ENCODE results near the gene SIX5.
A peak's percentile ranks its signal among the peaks of the same experiment; 100 is the strongest.

The SIX5 gene

DNA sequence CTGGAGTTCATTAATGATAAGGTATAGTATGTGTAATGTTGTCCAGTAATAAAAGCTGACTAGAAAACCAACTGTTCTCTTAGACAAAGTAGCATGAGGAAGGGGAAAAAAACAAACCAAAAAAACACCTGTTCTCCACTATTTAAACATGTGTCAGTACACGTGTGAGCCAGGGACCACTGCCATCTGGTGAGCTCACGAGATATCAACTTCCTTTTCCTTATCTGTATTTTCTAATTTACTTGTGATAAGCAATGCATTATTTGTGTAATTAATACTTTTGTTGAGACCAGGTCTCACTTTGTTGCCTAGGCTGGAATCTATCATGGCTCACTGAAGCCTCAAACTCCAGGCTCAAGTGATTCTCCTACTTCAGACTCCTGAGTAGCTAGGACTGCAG lies 4.3 kb upstream of the SIX5 start:
- DNase-seq (ENCODE audit: low read depth, low spot score): no peak

DNA sequence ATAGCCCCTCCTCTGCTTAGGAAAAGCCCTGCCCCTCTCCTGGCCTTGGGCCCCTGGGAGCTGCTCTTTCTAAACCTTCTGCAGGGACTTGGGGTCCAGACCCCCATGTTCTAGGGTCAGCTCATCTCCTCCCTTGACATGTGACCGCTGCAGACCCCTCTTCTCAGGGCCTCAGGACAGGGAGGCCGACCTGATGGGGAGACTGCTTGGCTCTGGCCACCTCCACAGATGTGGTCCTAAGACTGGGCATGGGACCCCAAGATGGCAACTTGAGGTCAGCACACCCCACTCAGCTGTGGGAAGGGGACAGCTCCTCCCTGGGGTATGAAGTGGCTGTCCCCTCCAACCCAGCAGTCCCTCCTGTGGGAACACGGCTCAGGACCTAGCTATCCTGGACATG lies 3.9 kb upstream of the SIX5 start:
- no peak for DNase-seq (ENCODE audit: low read depth, low spot score)

DNA sequence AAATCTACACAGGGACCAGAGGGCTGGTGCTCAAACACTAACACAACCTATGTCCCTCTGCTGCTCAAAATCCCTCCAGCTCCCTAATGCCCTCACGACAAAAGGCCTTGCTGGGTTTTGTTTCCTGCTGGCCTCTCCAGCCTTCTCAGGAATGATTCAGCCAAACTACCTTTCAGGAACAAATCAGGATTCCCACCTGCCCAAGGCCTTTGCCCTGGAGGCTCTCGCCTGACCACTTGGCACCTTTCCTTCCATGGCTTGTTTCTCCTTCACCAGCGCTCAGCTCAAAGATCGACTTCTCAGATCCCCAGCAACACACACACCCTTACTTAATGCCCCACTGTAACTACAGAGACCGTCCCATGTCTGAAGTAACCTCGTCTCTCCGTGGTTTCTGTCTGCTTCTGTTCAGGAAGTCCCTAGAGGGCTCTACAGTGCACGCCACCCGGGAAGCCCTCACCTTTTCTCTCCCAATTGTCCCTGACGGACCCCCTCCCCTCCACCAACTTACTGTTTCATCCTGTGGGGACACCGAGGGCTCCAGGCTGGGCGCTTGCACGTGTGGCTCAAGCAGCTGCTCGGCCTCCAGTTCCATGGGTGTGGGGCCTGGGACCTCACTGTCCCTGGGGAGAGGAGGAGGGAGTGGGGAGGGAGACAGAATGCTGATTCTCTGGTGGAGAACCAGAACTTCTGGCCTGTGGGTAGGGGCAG lies 3.2 kb upstream of the SIX5 start:
- no peak for DNase-seq (ENCODE audit: low read depth, low spot score)

DNA sequence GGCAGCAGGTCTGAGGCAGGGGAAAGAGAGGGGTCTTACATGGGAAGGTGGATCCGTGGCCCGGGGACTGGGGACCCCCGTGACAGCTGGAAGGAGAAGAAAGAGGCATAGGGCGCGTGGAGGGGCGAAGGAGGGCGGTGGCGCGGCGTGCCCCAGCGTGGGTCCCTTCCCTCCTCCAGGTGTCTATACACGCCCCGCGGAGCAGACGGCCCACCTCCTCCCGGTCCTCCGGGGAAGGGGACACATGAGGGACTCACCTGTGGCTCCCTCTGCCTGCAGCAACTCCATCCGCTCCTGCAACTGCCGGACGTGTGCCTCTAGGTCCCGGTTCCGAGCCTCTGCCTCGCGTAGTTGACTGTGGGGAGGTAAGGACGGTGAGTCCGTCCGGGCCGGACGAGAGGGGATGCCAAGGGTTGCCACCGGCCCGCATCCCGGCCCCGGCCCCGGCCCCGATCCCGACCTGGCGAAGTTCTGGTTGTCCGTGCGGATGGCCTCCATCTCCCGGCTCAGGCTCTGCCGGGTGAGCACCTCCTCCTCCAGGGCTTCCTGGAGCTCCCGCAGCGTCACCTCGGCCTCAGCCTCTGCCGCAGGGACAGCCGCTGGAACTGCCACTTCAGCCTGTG lies 2.4 kb upstream of the SIX5 start:
- no peak for DNase-seq (ENCODE audit: low read depth, low spot score)

DNA sequence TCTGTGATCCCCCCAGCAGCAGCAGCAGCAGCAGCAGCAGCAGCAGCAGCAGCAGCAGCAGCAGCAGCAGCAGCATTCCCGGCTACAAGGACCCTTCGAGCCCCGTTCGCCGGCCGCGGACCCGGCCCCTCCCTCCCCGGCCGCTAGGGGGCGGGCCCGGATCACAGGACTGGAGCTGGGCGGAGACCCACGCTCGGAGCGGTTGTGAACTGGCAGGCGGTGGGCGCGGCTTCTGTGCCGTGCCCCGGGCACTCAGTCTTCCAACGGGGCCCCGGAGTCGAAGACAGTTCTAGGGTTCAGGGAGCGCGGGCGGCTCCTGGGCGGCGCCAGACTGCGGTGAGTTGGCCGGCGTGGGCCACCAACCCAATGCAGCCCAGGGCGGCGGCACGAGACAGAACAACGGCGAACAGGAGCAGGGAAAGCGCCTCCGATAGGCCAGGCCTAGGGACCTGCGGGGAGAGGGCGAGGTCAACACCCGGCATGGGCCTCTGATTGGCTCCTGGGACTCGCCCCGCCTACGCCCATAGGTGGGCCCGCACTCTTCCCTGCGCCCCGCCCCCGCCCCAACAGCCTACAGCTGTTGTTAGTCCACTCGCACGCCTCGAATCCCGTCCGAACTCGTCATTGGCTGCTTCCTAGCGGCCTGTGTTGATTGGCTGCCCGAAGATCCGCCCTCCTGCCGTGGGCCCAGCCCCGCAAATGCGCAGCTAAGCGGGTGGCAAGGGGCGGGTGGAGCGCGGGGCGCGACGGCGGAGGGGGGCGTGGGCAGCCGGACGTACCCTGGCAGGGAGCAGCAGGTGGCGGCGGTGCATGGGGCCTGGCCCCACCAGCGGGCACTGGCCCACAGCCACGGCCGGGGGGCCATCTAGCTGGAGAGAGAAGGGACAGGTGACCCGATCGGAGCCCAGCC lies 1.4 kb upstream of the SIX5 start:
- DNase-seq (ENCODE audit: low read depth, low spot score): peak; percentile 82

DNA sequence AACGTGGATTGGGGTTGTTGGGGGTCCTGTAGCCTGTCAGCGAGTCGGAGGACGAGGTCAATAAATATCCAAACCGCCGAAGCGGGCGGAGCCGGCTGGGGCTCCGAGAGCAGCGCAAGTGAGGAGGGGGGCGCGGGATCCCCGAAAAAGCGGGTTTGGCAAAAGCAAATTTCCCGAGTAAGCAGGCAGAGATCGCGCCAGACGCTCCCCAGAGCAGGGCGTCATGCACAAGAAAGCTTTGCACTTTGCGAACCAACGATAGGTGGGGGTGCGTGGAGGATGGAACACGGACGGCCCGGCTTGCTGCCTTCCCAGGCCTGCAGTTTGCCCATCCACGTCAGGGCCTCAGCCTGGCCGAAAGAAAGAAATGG lies 754 bp upstream of the SIX5 start:
- no peak for DNase-seq (ENCODE audit: low read depth, low spot score)

DNA sequence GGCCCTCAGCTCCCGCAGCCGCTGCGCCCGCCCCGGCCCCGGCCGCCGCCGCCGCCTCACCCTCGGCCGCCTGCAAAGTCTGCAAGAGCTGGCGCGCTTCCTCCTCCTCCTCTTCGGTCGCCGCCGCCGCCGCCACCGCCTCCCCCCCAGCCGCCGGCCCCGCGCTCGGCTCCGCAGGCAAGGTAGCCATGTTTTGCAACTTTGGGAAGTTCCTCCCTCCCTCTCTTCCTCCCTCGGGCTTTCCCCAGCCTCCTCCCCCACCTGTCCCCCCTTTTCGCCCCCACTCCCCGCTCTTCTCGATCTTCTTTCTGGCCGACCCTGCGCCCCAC lies 433 bp downstream of the SIX5 start:
- DNase-seq (ENCODE audit: low read depth, low spot score): no peak

DNA sequence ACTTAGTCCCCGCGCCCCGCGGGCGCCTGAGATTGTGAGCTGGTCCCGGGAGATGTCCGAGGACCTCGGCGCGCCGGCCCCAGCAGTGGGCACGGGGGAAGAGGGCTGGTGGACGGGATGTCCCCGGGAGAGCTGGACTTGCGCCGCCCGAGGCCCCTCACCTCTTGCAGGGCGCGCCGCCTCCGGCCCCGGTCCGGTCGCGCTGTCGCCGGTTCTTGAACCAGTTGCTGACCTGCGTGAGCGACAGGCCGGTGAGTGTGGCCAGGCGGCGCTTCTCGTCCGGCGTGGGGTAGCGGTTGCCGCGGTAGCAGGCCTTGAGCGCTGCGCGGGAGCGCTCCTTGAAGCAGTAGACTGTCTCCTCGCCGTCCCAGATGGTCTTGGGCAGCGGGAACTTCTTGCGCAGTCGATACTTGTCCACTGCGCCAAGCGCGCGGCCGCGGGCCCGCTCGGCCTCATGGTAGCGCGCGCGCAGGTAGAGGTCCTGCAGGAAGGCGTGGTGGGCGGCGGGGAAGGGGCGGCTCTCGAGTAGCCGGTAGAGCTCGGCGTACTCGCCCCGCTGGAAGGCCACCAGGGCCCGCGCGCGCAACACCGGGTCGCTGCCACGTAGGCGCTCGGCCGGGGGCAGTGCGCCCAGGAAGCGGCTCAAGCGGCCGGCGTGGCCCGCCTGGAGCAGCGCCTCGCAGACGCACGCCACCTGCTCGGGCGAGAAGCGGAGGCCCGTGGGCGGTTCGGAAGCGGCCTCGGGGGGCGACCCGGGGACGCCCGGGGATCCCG lies 984 bp downstream of the SIX5 start:
- DNase-seq (ENCODE audit: low read depth, low spot score): no peak

DNA sequence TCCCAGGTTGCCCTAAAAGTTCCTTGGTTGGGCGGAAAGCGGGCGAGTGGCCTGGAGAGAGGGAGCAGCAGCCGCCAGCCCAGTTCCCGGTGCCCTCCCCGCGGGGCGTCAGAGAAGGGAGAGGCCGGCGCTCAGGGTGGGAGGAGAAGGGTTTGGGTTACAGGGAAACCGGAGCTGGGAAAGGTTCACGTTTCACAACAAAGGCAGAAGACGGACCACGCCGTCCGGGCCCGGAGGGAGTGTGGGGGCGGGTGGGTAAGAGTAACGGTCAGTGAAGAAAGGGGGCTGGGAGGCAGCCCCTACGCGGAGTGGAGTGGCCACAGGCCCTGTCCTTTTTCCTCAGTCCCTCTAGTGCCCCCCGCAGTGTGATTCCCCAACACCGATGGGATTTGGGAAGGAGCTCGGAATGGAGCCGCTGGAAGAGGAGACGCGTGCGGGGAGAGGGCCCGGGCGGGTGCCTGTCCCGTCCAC lies 1.6 kb downstream of the SIX5 start:
- DNase-seq (ENCODE audit: low read depth, low spot score): no peak

DNA sequence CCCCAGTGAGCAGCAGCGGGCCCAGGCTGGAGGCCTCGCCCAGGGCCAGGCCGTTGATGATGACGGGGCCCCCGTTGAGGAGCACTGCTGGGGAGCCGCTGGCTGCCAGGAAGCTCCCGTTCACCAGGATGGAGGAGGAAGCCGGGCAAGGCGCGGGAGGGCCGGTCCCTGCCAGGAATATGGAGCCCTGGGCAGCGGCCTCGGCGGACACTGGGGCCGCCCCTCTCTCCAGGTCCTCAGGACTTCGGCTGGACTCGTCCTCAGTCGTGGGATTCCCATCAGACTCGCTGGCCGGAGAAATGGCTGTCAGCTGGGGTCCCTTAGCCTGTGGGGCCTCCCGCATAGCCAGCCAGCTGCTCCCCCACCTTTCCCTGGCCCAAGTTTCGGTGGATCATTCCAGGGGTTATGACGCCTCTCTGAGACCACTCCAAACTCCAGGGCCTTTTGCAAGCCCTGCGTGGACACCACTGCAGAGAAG lies 2.1 kb downstream of the SIX5 start:
- no peak for DNase-seq (ENCODE audit: low read depth, low spot score)

DNA sequence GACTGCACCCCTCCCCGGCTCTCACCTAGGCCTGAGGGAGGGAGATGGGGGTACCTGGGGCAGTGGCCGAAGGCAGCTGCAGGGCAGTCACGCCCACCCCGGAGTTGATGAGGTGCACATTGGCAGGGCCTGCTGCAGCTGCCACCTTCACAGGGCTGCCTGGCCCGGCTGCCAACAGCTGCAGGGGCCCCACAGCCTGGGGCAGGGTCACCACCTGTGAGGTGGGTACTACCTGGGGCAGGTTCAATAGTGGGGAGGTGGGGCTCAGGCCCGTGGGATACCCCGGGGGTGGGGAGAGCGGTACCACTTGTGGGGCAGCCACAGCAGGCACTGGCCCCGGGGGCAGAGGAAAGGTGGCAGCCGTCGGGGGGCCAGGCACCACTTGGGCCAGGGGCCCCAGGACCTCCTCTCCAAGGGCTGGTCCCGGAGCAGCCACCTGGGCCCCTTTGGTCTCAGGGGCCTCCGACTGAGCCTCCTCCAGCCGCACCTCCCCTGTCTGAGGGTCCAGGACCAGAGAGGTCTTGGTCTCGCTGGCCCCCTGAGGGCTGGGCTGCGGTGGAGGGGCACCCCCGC lies 2.7 kb downstream of the SIX5 start:
- DNase-seq (ENCODE audit: low read depth, low spot score): no peak

DNA sequence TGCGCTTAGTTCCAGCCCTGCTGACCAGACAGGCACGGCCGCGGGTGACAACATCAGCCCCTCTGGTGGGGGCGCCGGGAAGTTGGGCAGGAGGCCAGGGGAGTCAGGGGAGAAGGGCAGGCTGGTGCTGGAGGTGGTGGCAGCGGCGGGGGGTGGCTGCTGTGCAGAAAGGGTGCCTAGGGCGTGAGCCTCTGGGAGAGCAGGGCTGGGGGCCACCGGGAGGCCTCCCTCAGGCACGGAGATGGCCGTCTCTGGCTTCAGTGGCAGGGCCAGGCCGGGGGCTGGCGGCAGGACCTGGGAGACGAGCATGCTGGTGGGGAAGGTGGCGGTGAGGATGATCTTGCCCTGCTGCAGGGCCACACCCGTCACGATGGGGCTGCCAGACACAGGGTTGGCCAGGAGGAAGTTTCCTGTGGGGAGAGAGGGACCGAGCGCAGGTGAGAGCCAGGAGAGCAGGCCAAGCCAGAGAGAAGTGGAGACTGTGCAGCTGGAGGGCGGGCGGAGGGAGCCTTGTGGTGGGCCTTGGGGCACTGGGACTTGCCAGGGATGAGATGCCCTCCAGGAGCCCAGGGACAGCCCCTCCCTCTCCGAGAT lies 3.3 kb downstream of the SIX5 start:
- no peak for DNase-seq (ENCODE audit: low read depth, low spot score)

DNA sequence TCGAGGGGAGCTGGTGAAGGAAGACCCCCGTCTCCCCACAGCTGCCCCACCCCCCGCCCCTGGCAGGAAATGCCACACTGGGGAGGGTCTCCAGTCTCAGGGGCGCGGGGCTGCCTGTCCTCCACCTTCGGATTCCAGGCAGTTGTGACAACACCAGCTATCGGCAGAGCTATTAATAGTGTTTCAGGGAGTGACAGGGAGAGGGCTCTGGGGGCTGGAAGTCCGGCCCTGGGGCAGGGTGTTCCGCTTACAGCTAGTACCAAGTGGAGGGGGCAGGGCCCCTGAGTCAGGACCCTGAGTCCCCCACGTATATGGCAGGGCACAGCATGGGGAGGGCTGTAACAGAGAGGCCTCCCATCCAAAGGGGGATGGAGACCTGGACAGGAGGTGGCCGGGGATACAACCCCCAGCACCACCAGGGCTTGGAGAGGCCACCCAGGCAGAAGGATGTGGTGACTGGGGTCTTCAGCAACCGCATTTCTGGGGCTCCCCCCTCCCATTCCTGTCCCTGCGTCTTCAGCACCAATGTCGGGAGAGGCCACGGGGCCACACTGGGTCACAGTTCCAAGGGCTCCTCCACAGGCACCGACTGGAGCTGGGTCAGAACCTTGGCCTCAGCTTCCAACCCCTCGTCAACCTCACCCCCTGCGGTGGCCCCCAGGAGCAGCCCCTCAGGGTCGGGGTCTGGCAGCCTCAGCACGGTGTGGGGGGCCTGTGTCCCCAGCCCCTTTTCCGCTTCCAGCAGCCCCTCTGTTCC lies 3.9 kb downstream of the SIX5 start:
- no peak for DNase-seq (ENCODE audit: low read depth, low spot score)

DNA sequence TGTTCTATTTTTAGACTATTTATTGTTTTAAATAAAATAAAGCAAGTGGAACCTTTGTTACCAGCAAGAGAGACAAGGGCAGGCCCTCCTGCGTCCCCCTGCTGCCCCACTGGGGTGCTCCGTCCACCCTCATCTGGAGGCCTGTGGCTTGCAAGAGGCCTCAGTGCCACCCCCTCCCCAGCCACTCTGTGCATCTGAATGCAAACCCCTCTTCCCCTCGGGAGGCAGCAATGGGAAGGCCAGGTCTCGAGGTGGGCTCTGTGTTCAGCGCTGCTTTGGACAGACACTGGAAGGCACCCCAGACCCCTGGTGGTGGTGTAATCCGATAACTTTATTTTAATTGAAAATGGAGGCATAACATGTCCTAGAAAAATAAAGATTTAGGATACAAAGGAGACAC lies 4.6 kb downstream of the SIX5 start:
- DNase-seq (ENCODE audit: low read depth, low spot score): no peak

DNA sequence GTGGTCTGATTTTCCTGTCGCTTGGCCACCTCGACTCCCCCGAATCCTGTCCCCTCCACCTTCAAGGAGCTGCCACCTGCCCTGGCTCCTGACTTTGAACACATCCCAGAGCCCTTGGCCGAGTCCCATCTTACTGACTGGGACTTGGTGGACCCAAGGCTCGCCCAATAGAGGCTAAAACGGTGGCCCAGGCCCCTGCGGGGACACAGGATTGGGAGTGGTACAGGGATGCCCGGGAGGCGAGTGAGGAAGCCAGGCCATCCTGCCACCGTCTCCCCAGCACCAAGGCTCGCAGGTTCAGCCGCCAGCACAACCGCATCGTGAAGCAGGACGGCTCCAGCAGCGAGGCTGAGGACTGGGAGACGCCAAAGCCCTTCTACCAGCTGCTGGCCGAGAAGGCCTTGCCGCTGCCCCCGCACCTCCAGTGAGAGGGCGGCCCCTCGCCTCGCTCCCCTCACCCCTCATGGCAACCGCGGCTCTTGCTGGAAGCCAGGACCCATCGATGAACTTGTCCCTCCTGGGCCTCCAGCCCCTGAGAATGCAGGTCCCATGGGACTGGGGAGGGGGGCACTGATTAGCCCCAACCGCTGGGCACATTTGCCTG lies 5.3 kb downstream of the SIX5 start:
- DNase-seq (ENCODE audit: low read depth, low spot score): no peak

DNA sequence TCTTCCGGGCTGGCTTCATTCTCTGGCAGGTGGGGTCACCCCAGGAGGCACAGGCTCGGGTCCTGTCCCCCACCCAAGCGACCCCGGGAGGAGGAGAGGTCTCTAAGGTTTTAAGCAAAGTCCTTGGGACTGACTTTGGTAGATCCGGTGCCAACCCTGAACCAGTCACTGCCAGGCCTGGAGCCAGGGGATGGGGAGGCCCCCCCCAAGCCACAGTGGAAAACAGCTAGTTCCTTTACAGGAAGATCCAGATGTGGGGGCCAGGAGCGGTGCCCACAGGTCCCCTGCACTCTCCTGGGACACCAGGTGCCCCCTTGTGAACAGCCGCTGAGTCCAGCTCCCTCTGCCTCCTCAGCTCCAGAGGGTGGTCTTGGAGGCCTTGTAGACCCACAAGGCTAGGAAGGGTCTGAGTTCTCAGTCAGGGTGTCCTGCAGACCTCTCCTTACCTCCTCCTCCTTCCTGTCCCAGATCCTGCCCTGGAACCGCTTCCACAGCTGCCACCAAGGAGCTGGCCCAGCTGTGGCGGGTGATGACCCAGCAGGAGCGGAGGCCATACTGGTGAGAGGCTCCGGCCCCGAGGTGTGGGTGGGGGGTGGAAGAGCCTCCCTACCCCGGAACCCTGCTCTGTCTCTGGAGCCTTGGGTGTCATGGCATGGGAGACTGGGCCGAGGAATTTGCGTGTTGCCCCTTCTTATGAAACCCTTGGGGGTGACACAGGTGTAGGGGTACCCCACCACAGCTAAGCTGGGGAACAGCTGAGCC lies 6.0 kb downstream of the SIX5 start:
- DNase-seq (ENCODE audit: low read depth, low spot score): no peak

DNA sequence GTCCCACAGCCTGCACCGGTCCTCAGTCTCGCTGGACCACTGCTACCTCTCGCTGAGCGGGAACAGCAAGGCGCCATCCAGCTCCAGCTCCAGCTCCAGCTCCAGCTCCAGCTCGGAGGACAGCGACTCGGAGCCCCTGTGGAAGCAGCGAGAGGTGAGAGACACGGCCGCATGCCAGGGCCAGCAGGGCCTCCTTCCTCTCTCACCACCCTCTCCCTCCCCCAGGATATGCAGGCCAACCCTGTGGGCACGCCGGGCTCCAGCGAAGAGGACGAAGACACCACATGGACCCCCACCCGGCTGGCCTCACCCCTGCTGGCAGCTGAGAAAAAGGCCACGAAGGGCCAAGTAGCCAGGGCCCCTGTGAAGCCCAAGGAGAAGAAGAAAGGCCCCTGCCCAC lies 7.3 kb downstream of the SIX5 start:
- DNase-seq (ENCODE audit: low read depth, low spot score): no peak

DNA sequence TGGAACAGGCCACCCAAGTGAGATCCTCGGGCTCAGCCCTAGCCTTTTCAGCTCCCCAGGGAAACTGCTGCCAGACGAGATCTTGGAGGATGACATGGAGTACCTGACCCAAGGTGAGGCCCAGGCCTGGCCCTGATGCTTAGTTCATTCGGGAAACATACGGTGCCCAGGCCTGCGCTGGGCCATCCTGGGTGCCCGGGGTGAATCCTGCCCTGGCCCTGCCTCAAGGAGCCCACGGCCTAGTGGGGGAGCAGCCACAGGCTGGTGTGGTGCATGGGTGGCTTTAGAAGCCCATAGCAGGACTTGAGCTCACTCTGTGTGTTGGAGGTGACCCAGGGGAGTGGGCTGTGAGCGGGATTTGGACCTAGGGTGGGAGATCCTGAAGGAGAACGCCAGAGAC lies 10.1 kb downstream of the SIX5 start:
- DNase-seq (ENCODE audit: low read depth, low spot score): no peak

DNA sequence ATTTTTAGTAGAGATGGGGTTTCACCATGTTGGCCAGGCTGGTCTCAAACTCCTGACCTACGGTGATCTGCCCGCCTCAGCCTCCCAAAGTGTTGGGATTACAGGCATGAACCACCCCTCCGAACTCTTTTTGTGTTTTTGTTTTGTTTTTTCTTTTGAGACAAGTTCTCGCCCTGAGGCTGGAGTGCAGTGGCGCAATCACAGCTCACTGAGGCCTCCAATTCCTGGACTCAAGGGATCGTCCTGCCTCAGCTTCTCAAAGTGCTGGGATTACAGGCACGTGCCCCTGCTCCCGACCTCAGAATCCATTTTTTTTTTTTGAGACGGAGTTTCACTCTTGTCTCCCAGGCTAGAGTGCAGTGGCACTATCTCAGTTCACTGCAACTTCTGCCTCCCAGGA lies 11.4 kb downstream of the SIX5 start:
- DNase-seq (ENCODE audit: low read depth, low spot score): no peak

Measured in activated CD4-positive, CD25-positive, alpha-beta regulatory T cell treated with anti-CD3 and anti-CD28 coated beads, Interleukin-2, amount 50 U/mL, for 16 hours (primary cell).